Anterior cingulate cortex (tissue), 58 donors: ENCODE results near the gene RAB1A.
A peak's percentile ranks its signal among the peaks of the same experiment; 100 is the strongest.

ENCODE experiments used
- DNase-seq, 58 donors: peaks; one replicate each; lab custom pipeline; 2025; lab: John Stamatoyannopoulos, UW

Gene RAB1A

DNA sequence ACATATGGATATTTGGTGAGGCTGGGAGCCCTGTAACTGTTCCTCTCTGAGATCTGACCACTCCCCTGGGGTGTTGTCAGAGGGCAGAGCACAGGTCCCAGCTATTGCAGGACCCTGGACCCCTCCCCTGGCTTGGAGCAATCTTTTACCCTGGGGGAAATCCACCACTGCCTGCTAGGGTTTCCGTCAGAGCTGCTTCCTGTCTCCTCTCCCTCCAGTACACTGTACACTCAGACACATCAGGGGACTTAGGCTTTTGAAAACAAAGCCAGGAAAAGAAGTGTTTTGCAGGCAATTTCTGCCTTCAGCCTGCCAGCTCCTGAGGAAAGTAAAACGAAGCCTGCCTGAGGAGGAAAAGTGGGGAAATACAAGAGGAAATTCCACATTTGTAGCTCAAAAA lies 86.9 kb downstream of the RAB1A start:
- DNase-seq, result no peak

DNA sequence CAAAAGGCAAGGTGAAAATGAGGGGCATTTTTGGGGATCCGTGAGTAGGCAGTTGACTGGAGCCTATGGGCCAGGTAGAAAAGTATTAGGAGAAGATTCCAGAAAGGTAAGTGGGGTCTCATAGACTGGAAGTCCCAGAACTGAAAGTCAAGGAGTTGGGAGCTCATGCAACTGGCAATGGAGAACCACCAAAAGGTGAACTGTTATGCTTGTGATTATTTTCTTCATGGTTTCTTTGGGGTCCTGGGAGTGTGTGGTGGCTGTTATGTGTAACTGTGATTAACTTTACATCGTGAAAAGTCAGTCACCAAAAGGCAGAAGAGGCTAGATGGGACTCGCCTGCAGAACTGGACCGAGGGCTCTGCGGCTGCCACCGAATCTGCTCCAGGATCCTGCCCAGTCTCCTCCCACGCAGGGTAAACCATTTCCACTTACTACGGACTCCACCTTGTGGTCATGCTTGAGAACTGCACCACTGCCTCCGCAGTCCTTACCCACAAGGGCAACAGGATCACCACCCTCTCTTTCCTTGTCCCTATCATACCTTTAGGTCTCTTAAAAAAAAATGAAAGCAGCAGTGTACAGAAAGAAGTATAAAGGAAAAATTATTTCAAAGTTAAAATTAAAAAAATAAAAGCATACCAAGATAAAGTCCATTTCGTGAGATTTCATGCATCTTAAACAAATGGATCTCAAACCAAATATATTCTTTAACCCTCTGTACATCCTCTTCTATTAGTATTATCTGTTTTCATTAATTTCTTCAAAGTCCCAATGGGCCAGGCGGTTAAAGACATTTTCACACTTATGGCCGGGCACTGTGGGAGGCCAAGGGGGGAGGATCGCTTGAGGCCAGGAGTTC lies 89.3 kb downstream of the RAB1A start:
- peak in 55 of 58 donors; percentile 18 to 89 (median 67) for DNase-seq

DNA sequence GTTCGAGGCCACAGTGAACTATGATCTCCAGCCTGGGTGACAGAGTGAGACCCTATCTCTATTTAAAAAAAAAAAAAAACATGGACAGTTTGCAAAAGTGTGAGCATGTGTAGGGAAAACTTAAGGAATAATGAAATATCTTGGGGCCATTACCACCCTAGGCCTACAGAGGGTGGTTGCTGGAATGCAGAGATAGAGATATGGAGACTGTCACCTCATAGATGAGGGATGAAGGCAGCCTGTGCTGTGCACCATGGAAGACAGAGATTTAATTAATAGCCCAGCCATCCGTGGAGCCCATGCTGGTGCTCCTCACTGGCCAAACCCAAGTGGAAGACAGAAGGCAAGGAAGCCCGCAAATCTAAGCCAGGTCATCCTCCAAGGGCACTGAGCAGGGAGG lies 90.3 kb downstream of the RAB1A start:
- DNase-seq, result no peak

DNA sequence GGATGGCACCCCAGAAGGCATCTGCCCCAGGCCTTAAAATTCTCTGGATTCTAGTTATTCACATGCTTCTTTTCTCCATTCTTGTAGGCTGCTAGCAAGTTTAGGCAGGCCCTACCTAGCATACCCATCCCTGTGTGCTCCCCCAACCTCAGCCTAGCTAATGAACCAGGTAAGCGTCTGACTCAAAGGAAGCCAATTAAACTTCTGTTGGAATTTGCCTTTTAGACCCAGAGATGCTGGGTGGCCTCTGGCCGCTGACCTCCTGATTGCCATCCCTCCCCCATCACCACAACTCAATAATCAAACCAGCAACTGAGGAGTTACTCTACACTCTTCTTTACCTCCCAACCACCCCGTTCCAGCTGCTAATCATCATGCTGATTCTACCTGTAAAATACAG lies 92.7 kb downstream of the RAB1A start:
- DNase-seq, result no peak
